ENCODE measurements around the gene CSF2. TPM values are rescaled to one million over a fixed set of nuclear protein-coding genes. Genes with fewer than 3 reads are reported as not detected.

CSF2 gene
- total and polyA plus RNA-seq, 2 of the 4 experiments (the other 2 are of a cell fraction): 0.31 TPM; not detected in 1

GRCh38 chr5:132067941-132068808 lies 5.4 kb upstream of the CSF2 start:
- Histone ChIP-seq H3K4me3 (ENCODE audit: insufficient read depth, low read depth, low read length) (no peak overlapping the region), H3K56ac (ENCODE audit: extremely low read depth, insufficient read depth, low read length) (no peak overlapping the region), H2AFZ (replicated peaks; ENCODE audit: low read length, poor library complexity) (peak overlapping the region; percentile 36), H3K79me1 (ENCODE audit: low read depth in 1 of 2, low read length in 2 of 2) (no peaks in the 10 kb centered on the region), H3K18ac (ENCODE audit: low read depth, low read length) (no peak overlapping the region), H3K14ac (replicated peaks; ENCODE audit: low read depth, low read length) (no peak overlapping the region), H3K36me3 (ENCODE audit: control insufficient read depth, insufficient read depth, low read length) (no peaks in the 10 kb centered on the region), H3K9ac (ENCODE audit: low read depth, low read length) (no peak overlapping the region), H3K27me3 (ENCODE audit: control insufficient read depth, insufficient read depth, low read length) (no peaks in the 10 kb centered on the region), H2BK5ac (ENCODE audit: low read depth, low read length, poor library complexity, severe bottlenecking) (no peak overlapping the region), H3K4ac (ENCODE audit: low read depth, low read length) (no peak overlapping the region), H3K23ac (ENCODE audit: low read depth, low read length) (no peak overlapping the region), H3K4me2 (ENCODE audit: low read depth, low read length) (no peak overlapping the region), H4K8ac (ENCODE audit: low read depth in 2 of 2, low read length in 2 of 2) (no peak overlapping the region), H3K4me1 (ENCODE audit: control insufficient read depth, insufficient read depth, low read length) (peaks cover 5% of the 10 kb centered on the region), H2BK20ac (ENCODE audit: low read depth, low read length) (no peak overlapping the region), H2BK120ac (ENCODE audit: low read depth, low read length) (no peak overlapping the region), H3K9me3 (ENCODE audit: control insufficient read depth, insufficient read depth, low read length) (no peaks in the 10 kb centered on the region), H3K9me1 (ENCODE audit: insufficient read depth, low read length) (peaks cover 6% of the 10 kb centered on the region; the same call in 1 of the 2 replicates), H3K27ac (ENCODE audit: insufficient read depth, low read length) (no peak overlapping the region), H2AK5ac (ENCODE audit: low read depth, low read length) (no peak overlapping the region), H4K20me1 (ENCODE audit: insufficient read depth, low read length) (no peaks in the 10 kb centered on the region), H2AK9ac (replicated peaks; ENCODE audit: low read depth, low read length, poor library complexity) (peak overlapping the region; percentile 44), H4K91ac (ENCODE audit: insufficient read depth, low read depth, low read length) (no peak overlapping the region), H2BK15ac (ENCODE audit: low read depth, low read length) (no peak overlapping the region), H4K5ac (ENCODE audit: low read depth, low read length) (no peak overlapping the region)
- in situ Hi-C loops (cut with MboI; ENCODE audit: low sequenced_read_pairs): loop anchor here (5.0 to 10.0 kb wide), 2 partner anchors 114 to 297 kb away; partner anchors contain the start of gene SLC22A5
- 100% methylated on average over 4 of the region's 13 CpGs; no CpG with 5 or more reads in 1 of the 2 experiments for WGBS, 2 experiments (ENCODE audit: extremely low coverage in 2 of 2, insufficient read length in 1 of 2)
- POLR2A ChIA-PET (ENCODE audit: unreplicated experiment): no interaction called here
- dilution Hi-C loops (cut with HindIII; ENCODE audit: low sequenced_read_pairs, unreplicated experiment): no loop called here
- DNase-seq: no peak
- no TSS peak for BruUV-seq (replicated peaks)
- CTCF ChIA-PET: no interaction called here
- no peak for ATAC-seq (ENCODE audit: low read depth)
- intact Hi-C loops (cut with micrococcal nuclease): loop anchor here (5.0 to 10.0 kb wide), 2 partner anchors 314 to 427 kb away; partner anchors contain the start of gene IRF1
- TF ChIP-seq RCOR1 (IDR thresholded peaks at IDR 0.05; ENCODE audit: insufficient replicate concordance, low read length): no peak
- no peak for TF ChIP-seq FOS (IDR thresholded peaks at IDR 0.05; ENCODE audit: low read depth, low read length)
- no peak for TF ChIP-seq BHLHE40 (IDR thresholded peaks at IDR 0.05; ENCODE audit: low read depth, low read length)
- no peak for TF ChIP-seq USF2 (IDR thresholded peaks at IDR 0.05; ENCODE audit: low read depth, low read length)
- TF ChIP-seq POLR2A (IDR thresholded peaks at IDR 0.05; ENCODE audit: low read depth, low read length): no peak
- TF ChIP-seq RFX5 (IDR thresholded peaks at IDR 0.05; ENCODE audit: low read depth, low read length): no peak
- TF ChIP-seq CTCF (conservative IDR thresholded peaks at IDR 0.05; ENCODE audit: low read depth, low read length): no peak
- TF ChIP-seq NFE2L2 (IDR thresholded peaks at IDR 0.05; ENCODE audit: low read depth, low read length): no peak
- no peak for TF ChIP-seq SMC3 (IDR thresholded peaks at IDR 0.05; ENCODE audit: low read depth, low read length)
- TF ChIP-seq MAZ (IDR thresholded peaks at IDR 0.05; ENCODE audit: borderline replicate concordance, low read depth, low read length): no peak
- TF ChIP-seq ELK1 (IDR thresholded peaks at IDR 0.05; ENCODE audit: borderline replicate concordance, low read depth, low read length): no peak
- TF ChIP-seq CEBPB (IDR thresholded peaks at IDR 0.05; ENCODE audit: low read depth, low read length): no peak
- TF ChIP-seq MAFK (IDR thresholded peaks at IDR 0.05; ENCODE audit: low read depth, low read length): no peak
- no peak for TF ChIP-seq CHD1 (IDR thresholded peaks at IDR 0.05; ENCODE audit: low read depth, low read length)
